Hepatocyte (in vitro differentiated cells): Measurements from ENCODE around the gene CREBBP.

Experiments
- EZH2 ChIP-seq: fragments of 200-600 bp; sonication (generic); IDR thresholded peaks from 2 replicates; pipeline ENCODE4 v1.6.1; 2016; ENCODE audit warnings: antibody characterized with exemption, mild to moderate bottlenecking, borderline replicate concordance
- EZH2phosphoT487 ChIP-seq: fragments of 200-600 bp; sonication (generic); IDR thresholded peaks from one replicate; pipeline ENCODE4 v1.6.1; 2018; ENCODE audit warnings: antibody characterized with exemption, mild to moderate bottlenecking, low read depth, moderate library complexity; ENCODE audit not compliant: unreplicated experiment, severe bottlenecking
- TF ChIP-seq, protein P1 (sequence below): fragments of 200-600 bp; sonication (generic); IDR thresholded peaks from 2 replicates; pipeline ENCODE4 v1.5.1; 2016; ENCODE audit warnings: antibody characterized with exemption, mild to moderate bottlenecking; ENCODE audit not compliant: poor library complexity

DNA sequence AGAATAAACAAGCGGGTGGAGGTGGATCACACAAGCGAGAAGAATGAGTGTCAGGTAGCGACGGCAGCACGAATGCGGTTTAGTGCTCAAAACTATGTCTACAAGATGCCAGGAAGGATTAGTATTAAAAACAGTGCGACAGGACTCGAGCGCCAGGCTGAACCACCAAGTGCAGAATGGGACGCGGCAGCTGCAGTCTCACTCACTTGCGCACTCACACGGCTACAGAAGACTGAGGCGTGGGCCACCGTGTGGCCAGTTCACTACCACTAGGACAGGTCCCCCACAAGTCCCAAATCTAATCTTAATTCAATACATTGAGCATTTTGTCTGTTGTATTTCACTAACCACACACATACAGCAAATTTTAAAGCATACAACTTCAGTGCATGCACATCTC is 127.5 kb downstream of the CREBBP start:
- TF ChIP-seq, protein P1, sequence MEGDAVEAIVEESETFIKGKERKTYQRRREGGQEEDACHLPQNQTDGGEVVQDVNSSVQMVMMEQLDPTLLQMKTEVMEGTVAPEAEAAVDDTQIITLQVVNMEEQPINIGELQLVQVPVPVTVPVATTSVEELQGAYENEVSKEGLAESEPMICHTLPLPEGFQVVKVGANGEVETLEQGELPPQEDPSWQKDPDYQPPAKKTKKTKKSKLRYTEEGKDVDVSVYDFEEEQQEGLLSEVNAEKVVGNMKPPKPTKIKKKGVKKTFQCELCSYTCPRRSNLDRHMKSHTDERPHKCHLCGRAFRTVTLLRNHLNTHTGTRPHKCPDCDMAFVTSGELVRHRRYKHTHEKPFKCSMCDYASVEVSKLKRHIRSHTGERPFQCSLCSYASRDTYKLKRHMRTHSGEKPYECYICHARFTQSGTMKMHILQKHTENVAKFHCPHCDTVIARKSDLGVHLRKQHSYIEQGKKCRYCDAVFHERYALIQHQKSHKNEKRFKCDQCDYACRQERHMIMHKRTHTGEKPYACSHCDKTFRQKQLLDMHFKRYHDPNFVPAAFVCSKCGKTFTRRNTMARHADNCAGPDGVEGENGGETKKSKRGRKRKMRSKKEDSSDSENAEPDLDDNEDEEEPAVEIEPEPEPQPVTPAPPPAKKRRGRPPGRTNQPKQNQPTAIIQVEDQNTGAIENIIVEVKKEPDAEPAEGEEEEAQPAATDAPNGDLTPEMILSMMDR: no peak
- TF ChIP-seq EZH2: no peak
- TF ChIP-seq EZH2phosphoT487: no peak
